HG03039 (cell line): Measurements from ENCODE around the gene NOTUM.
"Not testable (repeated sequence)": the region's sequence is repeated elsewhere in the genome, so short reads cannot be mapped to it uniquely, and the experiment has no call there.

Source experiments
- ATAC-seq: cut with Tn5 transposase; IDR thresholded peaks from one replicate; pipeline ENCODE4 v1.9.1; 2021; ENCODE audit warnings: mild to moderate bottlenecking, moderate library complexity; ENCODE audit not compliant: unreplicated experiment

NOTUM gene

GRCh38 chr17:81958633-81959342, 2.2 kb downstream of the NOTUM start:
- ATAC-seq, result no peak

GRCh38 chr17:81957691-81958432, 3.1 kb downstream of the NOTUM start:
- ATAC-seq, result no peak

GRCh38 chr17:81956607-81957589, 4.1 kb downstream of the NOTUM start:
- no peak for ATAC-seq

GRCh38 chr17:81955756-81956544, 5.0 kb downstream of the NOTUM start:
- no peak for ATAC-seq

- no peak for ATAC-seq
Measured at GRCh38 chr17:81955058-81955681, 5.8 kb downstream of the NOTUM start.

GRCh38 chr17:81954131-81955057, 6.6 kb downstream of the NOTUM start:
- no peak for ATAC-seq

- ATAC-seq, result not testable (repeated sequence)
Measured at GRCh38 chr17:81953443-81953842, 7.5 kb downstream of the NOTUM start.

GRCh38 chr17:81952792-81953228, 8.2 kb downstream of the NOTUM start:
- ATAC-seq, result no peak

GRCh38 chr17:81951785-81952684, 9.0 kb downstream of the NOTUM start:
- ATAC-seq, result no peak

- ATAC-seq, result no peak
Measured at GRCh38 chr17:81950501-81950900, 10.5 kb downstream of the NOTUM start.

GRCh38 chr17:81948635-81949378, 12.2 kb downstream of the NOTUM start:
- no peak for ATAC-seq

- ATAC-seq, result no peak
Measured at GRCh38 chr17:81947189-81947588, 13.8 kb downstream of the NOTUM start, which contains the start of gene MYADML2. Gene MYADML2, minus strand, starts transcription at chr17:81947233. Its CDS starts 5,492 bp downstream, at chr17:81941741.

- ATAC-seq, result no peak
Measured at GRCh38 chr17:81944858-81945257, 16.1 kb downstream of the NOTUM start.

- no peak for ATAC-seq
Measured at GRCh38 chr17:81942167-81942553, 18.8 kb downstream of the NOTUM start.

- no peak for ATAC-seq
Measured at GRCh38 chr17:81941484-81942166, 19.4 kb downstream of the NOTUM start.
